NCI-H2171 (cell line): Measurements from ENCODE around the gene CEMIP2.
A peak's percentile ranks its signal among the peaks of the same experiment; 100 is the strongest.
"Not testable (repeated sequence)": the region's sequence is repeated elsewhere in the genome, so short reads cannot be mapped to it uniquely, and the experiment has no call there.

Experiments
- DNase-seq: peaks from one replicate; lab custom pipeline; 2025; lab: John Stamatoyannopoulos, UW

CEMIP2 gene

GRCh38 chr9:71768388-71769174, at the start of gene CEMIP2:
Gene CEMIP2 (minus strand): TSS chr9:71768513. CDS start chr9:71750373, 18,140 bp downstream.
- DNase-seq = peak; percentile 74

DNA sequence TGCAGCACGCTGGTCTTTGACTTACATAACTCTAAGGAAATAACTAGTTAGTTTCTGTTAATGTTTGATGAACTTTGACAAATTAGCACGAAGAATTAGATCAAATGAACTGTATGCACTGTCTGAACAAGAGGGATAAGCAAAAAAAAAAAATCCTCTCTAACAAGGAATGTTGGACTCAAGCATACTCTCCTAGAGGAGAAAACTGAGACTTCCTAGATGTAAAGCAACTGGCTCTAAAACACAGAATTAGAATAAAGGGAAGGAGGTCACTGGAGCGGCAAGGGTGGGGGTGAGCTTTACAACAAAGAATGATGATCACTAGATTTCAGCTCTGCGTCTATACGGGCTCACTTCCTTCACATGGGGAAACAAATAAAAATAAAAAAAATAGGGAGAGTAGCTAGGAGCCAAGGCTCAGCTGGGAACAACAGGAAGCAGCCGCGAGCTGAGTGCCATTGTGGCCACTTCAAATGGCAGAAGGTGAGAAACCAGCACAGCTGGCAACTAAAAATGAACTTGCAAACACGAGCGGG, 48.7 kb upstream of the CEMIP2 start:
- no peak for DNase-seq

DNA sequence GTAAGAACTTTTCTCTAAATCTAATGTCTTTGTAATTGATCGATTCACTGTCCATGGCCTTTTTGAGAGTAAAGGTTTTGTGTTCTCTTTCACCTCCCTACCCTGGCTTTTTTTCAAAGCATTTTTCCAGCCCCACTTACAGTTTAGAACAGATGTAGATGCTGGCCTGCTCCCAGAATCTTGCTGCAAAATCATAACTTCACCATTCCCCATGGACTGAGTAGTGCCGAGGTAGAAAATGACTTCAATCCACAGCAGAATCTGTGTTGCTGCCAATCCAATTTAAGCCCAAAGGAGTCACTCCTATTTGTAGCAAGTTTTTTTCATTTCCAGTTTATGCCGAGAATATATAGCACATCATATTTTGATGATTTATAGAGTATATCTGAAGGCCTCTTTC, 46.5 kb upstream of the CEMIP2 start:
- DNase-seq = peak; percentile 49

GRCh38 chr9:71814226-71814625, 45.9 kb upstream of the CEMIP2 start:
- DNase-seq = no peak

DNA sequence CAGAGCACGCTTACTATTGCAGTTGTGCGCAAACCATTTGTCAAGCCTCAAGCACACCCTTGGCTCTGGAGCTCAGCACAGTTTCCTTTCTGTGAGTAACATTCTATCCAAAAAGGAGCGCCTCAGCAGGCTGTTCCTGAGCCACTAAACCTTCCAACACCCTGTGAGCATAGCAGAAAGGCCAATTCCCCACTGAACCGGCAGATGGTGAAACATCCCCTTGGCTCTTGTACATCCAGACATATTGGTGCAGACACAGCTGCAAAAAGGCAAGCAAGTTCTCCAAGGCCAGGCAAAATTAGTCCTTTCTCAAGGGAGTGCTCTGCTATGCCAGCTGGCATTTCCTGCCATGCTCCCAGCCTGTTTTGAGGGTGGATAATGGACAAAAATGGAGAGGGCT, 44.1 kb upstream of the CEMIP2 start:
- DNase-seq = peak; percentile 77

DNA sequence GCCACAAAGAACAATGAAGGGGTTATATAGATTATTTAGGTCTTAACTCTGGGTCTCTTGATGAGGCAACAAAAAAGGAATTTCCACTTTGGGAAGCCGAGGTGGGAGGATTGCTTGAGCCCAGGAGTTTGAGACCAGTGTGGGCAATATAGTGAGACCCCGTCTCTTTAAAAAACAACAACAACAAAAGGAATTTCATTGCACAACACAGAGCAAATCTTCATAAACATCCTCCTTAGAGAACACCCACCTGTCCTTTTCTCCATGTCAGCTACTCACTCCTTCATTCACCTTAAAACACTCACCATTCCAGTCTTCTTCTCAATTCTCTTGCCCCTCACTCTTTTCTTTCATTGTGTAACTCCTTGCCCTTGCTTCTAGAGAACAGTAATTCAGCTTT, 39.8 kb upstream of the CEMIP2 start:
- no peak for DNase-seq

- peak; percentile 69 for DNase-seq
Measured at GRCh38 chr9:71806901-71807307, 38.6 kb upstream of the CEMIP2 start.

DNA sequence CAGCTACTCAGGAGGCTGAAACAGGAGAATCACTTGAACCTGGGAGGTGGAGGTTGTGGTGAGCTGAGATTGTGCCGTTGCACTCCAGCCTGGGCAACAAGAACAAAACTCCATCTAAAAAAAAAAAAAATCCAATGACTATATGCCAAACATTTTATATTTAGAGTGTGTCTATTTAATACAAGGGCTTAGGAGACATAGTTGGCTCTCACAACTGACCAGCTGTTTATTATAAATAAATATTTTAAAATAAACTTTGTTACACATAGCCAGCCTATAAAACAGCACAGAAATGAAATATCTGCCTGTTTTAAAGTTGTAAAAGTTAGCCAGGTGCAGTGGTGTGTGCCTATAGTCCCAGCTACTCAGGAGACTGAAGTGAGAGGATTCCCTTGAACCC, 36.8 kb upstream of the CEMIP2 start:
- DNase-seq = not testable (repeated sequence)

DNA sequence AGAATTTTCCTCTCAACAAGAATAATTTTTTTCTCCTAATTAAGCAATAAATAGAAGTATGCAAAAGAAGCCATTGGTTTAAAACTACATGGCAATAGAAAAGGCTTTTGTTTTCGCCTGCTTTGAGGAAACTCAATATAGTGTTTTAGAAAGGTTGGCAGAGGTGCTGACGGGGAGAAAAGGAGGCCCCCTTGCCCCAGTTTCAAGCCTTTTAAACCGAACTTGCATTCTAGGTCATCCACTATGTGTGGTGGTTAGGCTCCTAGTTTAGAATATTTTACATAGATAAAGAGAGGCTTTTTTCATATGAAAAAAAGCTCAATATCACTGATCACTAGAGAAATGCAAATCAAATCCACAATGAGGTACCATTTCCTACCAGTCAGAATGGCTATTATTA, 33.5 kb upstream of the CEMIP2 start:
- no peak for DNase-seq

DNA sequence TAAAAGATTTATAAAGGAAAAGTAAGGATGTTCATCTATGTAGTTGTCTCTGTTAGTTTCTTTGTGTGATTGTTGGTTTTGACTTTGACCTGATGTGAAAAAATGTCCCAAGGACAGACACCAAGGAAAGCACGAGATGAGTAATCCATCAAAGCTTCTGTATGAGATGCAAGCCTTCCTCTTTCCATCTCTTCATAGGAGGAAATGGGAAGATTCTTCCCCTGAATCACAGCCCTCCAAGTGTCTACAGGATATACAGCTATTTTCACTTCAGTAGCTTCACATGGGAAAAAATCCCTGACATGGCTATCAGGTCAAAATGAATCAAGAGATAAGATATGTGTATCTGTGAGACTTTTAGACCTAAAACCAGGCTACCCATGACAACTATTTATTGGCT, 29.0 kb upstream of the CEMIP2 start:
- DNase-seq = no peak

- no peak for DNase-seq
Measured at GRCh38 chr9:71796100-71796767, 27.9 kb upstream of the CEMIP2 start.

DNA sequence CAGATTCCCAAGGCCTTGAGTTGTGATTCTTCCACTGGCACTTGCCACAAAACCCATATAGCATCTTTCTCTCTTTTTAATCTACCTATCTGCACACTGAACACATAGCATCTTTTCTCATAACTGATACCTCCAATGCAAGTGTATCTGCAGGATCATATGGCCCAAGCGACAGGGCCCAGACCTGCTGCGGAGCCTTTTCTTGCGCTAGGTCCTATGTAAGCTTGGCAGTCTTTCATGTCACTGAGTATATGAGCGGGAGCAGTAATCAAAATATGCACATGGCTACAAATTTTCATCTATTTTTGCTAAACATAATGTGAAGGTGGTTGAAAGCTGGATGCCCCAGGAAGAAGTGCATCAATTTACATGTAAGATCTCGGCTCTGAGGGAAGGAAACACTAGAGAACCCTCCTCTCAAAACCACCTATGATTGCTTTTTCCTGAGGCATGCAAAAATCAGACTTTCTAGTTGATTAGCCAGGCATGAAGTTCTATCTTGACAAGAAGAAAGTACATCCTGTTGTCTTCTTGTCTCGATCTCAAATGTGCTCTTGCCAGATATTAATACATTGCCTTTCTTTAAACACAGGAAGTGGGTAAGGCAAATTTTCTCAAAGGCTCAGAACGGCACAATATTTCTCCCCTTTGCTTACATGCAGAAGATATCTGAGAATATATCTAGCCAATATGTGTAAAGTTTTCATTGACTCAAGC, 26.9 kb upstream of the CEMIP2 start:
- DNase-seq = no peak

GRCh38 chr9:71793386-71794105, 25.2 kb upstream of the CEMIP2 start:
- no peak for DNase-seq

DNA sequence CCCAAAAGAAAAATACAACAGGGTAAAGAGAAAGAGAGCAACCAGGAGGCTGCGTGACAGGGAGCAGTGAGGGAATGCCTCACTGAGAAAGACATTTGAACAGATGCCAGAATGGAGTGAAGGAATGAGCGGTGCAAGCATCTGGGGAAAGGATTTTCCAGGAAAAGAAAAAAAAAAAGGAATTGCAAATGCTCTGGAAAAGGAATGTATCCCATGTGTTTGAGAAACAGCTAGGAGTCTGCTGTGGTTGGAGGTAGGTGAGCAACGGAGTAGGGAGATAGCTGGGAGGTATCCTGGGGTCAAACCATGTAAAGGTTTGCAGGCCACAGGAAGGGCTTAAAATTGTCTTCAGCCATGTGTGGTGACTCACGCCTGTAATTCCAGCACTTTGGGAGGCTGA, 23.6 kb upstream of the CEMIP2 start:
- DNase-seq = no peak

- no peak for DNase-seq
Measured at GRCh38 chr9:71790296-71790695, 22.0 kb upstream of the CEMIP2 start.

GRCh38 chr9:71783120-71783523, 14.8 kb upstream of the CEMIP2 start:
- no peak for DNase-seq

DNA sequence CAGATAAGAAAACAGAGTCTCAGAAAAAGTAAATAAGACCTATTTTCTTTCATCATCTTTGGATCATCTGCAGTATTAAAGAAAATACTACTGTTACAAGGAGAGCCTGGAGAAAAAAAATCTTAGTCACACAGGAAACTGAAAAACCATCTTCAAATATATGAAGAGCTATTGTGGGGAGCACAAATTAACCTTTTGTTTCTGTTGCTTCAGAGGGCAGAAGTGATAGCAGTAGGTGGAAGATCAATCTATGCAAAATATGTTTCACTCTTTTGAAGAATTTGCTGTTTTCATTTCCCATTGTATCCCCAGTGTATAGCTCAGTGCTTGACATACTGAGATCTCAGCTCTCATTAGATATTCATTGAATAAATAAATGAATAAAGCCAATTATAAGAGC, 13.1 kb upstream of the CEMIP2 start:
- no peak for DNase-seq

DNA sequence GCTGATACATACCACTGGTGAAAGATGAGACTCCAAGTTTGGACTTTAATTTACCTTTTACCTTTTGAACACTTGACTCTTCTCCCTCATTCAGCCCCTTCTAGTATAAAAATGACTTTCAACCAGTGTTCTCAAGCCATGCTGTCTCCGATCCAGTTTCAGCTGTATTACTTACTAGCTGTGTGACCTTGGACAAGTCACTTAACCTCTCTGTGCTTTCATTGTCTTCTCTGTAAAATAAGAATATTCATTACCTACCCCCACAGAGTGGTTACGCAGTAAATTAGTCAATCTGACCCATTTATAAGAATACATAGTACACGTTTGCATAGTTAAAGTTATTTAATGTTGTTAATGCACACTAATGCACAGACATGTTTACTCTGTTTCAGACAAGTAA, 12.6 kb upstream of the CEMIP2 start:
- DNase-seq = no peak

DNA sequence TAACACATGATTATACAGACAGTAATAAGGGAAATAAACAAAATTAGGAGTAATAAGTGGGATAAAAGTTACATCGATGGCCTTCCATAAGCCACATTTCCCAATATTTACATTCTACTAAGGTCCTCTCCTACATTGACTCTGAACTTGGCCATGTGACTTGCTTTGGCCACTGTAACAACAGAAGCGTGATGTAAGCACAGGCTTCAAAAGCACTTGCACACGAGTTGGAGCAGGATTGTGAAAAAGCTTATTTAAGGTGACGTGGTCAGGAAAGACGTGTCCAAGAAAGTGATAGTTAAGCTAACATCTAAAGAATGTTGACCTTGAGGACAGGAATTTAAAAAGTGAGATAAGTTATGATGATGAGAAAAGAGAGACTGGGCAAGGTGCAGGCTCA, 9.8 kb upstream of the CEMIP2 start:
- DNase-seq = no peak

DNA sequence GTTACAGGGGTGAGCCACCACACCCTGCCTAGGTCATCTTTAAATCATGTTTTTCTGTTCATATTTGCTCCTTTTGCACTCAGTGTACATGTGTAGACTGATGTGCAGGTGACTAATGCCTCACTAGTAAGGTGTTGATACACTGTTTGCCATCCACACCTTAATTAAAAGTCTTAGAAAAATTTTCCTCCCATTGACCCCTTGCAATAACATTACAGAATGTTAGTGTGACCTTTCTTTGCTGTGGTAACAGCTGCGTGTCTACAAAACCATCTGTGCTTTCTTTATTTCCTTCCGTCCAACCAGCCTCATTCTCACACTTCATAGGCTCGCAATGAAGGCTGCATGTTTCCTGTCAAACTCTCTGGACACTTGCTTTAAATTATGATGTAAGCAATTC, 6.6 kb upstream of the CEMIP2 start:
- DNase-seq = no peak

DNA sequence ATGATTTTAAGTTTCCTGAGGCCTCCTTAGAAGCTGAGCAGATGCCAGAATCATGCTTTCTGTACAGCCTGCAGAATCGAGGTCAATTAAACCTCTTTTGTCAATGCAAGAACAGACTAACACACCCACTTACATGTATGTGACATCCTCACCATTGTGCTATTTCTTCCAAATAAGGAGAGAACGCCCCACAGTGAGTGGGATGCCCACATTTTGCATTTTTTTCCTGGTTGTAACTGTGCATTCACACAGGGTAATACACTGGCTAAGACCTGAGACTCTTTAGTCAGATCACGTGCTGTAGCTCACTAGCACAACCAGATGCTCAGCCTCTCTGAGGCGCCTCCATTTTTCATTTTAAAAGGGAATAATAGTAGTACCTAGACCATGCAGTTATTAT, 4.4 kb upstream of the CEMIP2 start:
- DNase-seq = no peak

DNA sequence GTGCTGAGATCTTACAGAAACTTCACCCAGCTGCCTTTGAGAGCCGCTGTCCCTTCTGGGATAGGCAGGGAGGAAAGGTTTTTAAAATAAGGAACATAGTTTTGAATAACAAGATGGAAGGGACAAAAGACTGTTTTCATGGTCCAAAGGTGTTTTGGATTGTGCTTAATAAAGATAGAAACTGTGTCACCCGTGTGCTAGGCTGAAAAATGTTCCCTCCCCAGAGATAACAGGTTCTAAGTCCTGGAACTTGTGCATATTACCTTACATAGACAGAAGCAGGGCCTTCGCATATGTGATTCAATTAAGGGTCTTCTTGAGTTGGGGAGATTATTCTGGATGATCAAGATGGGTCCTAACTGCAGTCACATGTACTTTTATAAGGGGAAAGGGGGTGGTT, 1.9 kb upstream of the CEMIP2 start:
- no peak for DNase-seq
